Left colon (tissue), 2 donors: Measurements from ENCODE around the gene STX1A. TPM values are rescaled to one million over a fixed set of nuclear protein-coding genes. Genes with fewer than 3 reads are reported as not detected.
"Not testable (repeated sequence)": the region's sequence is repeated elsewhere in the genome, so short reads cannot be mapped to it uniquely, and the experiment has no call there.

Source experiments
- ATAC-seq: fragments of 200-7000 bp; cut with Tn5 transposase; one replicate; pipeline ENCODE4 v1.9.1; 2020; ENCODE audit warnings: mild to moderate bottlenecking, moderate library complexity
- DNase-seq, 2 donors: peaks; one replicate each; pipeline ENCODE4 v3.0.0-alpha.2; 2020
- intact Hi-C, 2 donors: fragments of 100-400 bp; cut with DNase I in 1 of 2; cut with micrococcal nuclease in 1 of 2; formaldehyde crosslinking; loops; one replicate each; pipeline versions ENCODE4 v1.11.2 to v1.14.0; 2022; cut with DNase I, micrococcal nuclease
- microRNA-seq, 2 donors: library from miRNA; unstranded; fragments of <30 nt; microRNA quantifications; one replicate each; pipeline versions ENCODE4 v1.1.0 to v1.2.0, GENCODE V29; 2020
- total RNA-seq, 2 donors: library from RNA; stranded (reverse); fragmentation: NEBNext Ultra II Directional; extraction: Animal tissue kit (Norgen Biotek cat#: 25700); gene quantifications; one replicate each; pipeline ENCODE4 v1.2.1, GENCODE V29; 2021
- donor health status: DM: no; HTN: no; CAD: no.
- donor health status: DM: yes; HTN: yes; CAD: no.

The STX1A gene
- total RNA-seq, 2 donors from 2014 or later = 4.7 to 6.9 TPM

- ATAC-seq = no peak
- intact Hi-C loops = loop anchor here in 1 of 2 donors (10.0 kb wide), 2 partner anchors 54 to 56 kb away; no protein-coding TSS in a partner anchor
- DNase-seq = no peak
Observed at GRCh38 chr7:73669288-73669701, 50.2 kb downstream of the STX1A start.

GRCh38 chr7:73668886-73669230, 50.6 kb downstream of the STX1A start:
- ATAC-seq = no peak
- intact Hi-C loops = loop anchor here in 1 of 2 donors (10.0 kb wide), 2 partner anchors 54 to 56 kb away; no protein-coding TSS in a partner anchor

GRCh38 chr7:73668103-73668885, 51.2 kb downstream of the STX1A start:
- intact Hi-C loops = loop anchor here in 1 of 2 donors (10.0 kb wide), 2 partner anchors 53 to 57 kb away; no protein-coding TSS in a partner anchor
- DNase-seq = no peak

More at GRCh38 chr7:73668886-73669230, 50.6 kb downstream of the STX1A start:
- DNase-seq = no peak

GRCh38 chr7:73667344-73668102, 51.9 kb downstream of the STX1A start, which contains the start of gene VPS37D:
TSS of gene VPS37D (plus strand) at chr7:73667831. CDS start at chr7:73667959, 128 bp downstream.
- DNase-seq (peak; percentile 91 to 96), ATAC-seq (peak; percentile 88)
- intact Hi-C loops = loop anchor here in 1 of 2 donors (10.0 kb wide), 2 partner anchors 53 to 57 kb away; no protein-coding TSS in a partner anchor

More at GRCh38 chr7:73668103-73668885, 51.2 kb downstream of the STX1A start:
- ATAC-seq = no peak

- DNase-seq (no peak), ATAC-seq (no peak)
- intact Hi-C loops = loop anchor here in 1 of 2 donors (10.0 kb wide), 2 partner anchors 48 to 62 kb away; no protein-coding TSS in a partner anchor
Observed at GRCh38 chr7:73663033-73663432, 56.4 kb downstream of the STX1A start.

- intact Hi-C loops = loop anchor here in 1 of 2 donors (10.0 kb wide), 2 partner anchors 46 to 64 kb away; no protein-coding TSS in a partner anchor
- DNase-seq = not testable (repeated sequence)
- peak; percentile 46 for ATAC-seq
Observed at GRCh38 chr7:73660594-73660993, 58.9 kb downstream of the STX1A start.

GRCh38 chr7:73659983-73660382, 59.5 kb downstream of the STX1A start:
- intact Hi-C loops = loop anchor here in 1 of 2 donors (10.0 kb wide), 2 partner anchors 45 to 65 kb away; no protein-coding TSS in a partner anchor
- ATAC-seq = no peak

GRCh38 chr7:73655309-73655708, 64.2 kb downstream of the STX1A start:
- ATAC-seq, DNase-seq, intact Hi-C loops: not testable (repeated sequence)

More at GRCh38 chr7:73659983-73660382, 59.5 kb downstream of the STX1A start:
- no peak for DNase-seq

- peak; percentile 53 for ATAC-seq
- intact Hi-C loops = no loop called here
- peak in 1 of 2 donors; percentile 46 for DNase-seq
Observed at GRCh38 chr7:73652541-73652949, 66.9 kb downstream of the STX1A start.

- intact Hi-C loops = no loop called here
- DNase-seq = no peak
- no peak for ATAC-seq
Observed at GRCh38 chr7:73650524-73650923, 68.9 kb downstream of the STX1A start.

- intact Hi-C loops = no loop called here
- ATAC-seq (no peak), DNase-seq (no peak)
Observed at GRCh38 chr7:73649576-73649975, 69.9 kb downstream of the STX1A start.

Small RNAs within 50 kb of the gene (microRNA-seq; reads per million reads assigned to microRNA genes)
- gene MIR4284 = 0 reads per million in 2 donors

Other genes starting within 250 kb of the STX1A start
- 10 to 100 TPM; 37.7 to 42.6 TPM for gene BAZ1B, start 197.4 kb downstream of the STX1A start, total RNA-seq
- gene BCL7B, start 162.0 kb downstream of the STX1A start, total RNA-seq = 10 to 100 TPM; 59.0 to 60.8 TPM
- gene TBL2, start 141.1 kb downstream of the STX1A start, total RNA-seq = 10 to 100 TPM; 30.8 to 36.3 TPM
- gene MLXIPL, start 95.1 kb downstream of the STX1A start, total RNA-seq = 10 to 100 TPM; 13.2 to 23.3 TPM
- gene VPS37D, start 51.8 kb downstream of the STX1A start, total RNA-seq = under 1 TPM; 0.70 to 0.78 TPM
- 10 to 100 TPM in 1 of 2 donors, 1 to 10 TPM in 1; 8.5 to 10.0 TPM for gene DNAJC30, start 36.2 kb downstream of the STX1A start, total RNA-seq
- 10 to 100 TPM; 39.0 to 48.2 TPM for gene BUD23, start 36.1 kb downstream of the STX1A start, total RNA-seq
- 100 to 1,000 TPM in 1 of 2 donors, 10 to 100 TPM in 1; 89.5 to 131 TPM for gene ABHD11, start 19.1 kb upstream of the STX1A start, total RNA-seq
- 100 to 1,000 TPM; 566 to 781 TPM for gene CLDN3, start 50.6 kb upstream of the STX1A start, total RNA-seq
- 1,000 to 10,000 TPM; 1,078 to 1,246 TPM for gene CLDN4, start 111.3 kb upstream of the STX1A start, total RNA-seq
- gene METTL27, start 122.8 kb upstream of the STX1A start, total RNA-seq = 1 to 10 TPM; 3.7 to 3.8 TPM
- not detected for gene TMEM270, start 141.5 kb upstream of the STX1A start, total RNA-seq